ENCODE measurements around the gene MICAL2.

Gene MICAL2

GRCh38 chr11:12119502-12119901 lies 9.1 kb downstream of the MICAL2 start:
- POLR2A ChIA-PET (ENCODE audit: low non-redundant PET): no interaction called here
- no peak for TF ChIP-seq CTCF (conservative IDR thresholded peaks at IDR 0.05; ENCODE audit: low read depth)
- no peak for DNase-seq (ENCODE audit: low spot score)
- H3K27ac ChIP-seq: peak overlapping the region; percentile 57
- CTCF ChIA-PET: no interaction called here

GRCh38 chr11:12120031-12121008 lies 9.9 kb downstream of the MICAL2 start:
- no peak for TF ChIP-seq CTCF (conservative IDR thresholded peaks at IDR 0.05; ENCODE audit: low read depth)
- CTCF ChIA-PET: interaction anchor here (0.6 kb wide), 1 partner anchor 64 kb away, joined by 3 read pairs; no protein-coding TSS in a partner anchor
- POLR2A ChIA-PET (ENCODE audit: low non-redundant PET): no interaction called here

GRCh38 chr11:12121011-12121410 lies 10.6 kb downstream of the MICAL2 start:
- CTCF ChIA-PET: no interaction called here
- TF ChIP-seq CTCF (conservative IDR thresholded peaks at IDR 0.05; ENCODE audit: low read depth): no peak
- no peak for DNase-seq (ENCODE audit: low spot score)
- POLR2A ChIA-PET (ENCODE audit: low non-redundant PET): no interaction called here
- peak overlapping the region; percentile 57 for H3K27ac ChIP-seq

More at GRCh38 chr11:12120031-12121008, 9.9 kb downstream of the MICAL2 start:
- no peak for DNase-seq (ENCODE audit: low spot score)
- H3K27ac ChIP-seq: peak overlapping the region; percentile 57

GRCh38 chr11:12121517-12121916 lies 11.1 kb downstream of the MICAL2 start:
- ChIA-PET POLR2A (ENCODE audit: low non-redundant PET) (interaction anchor here (0.6 kb wide), 1 partner anchor 233 kb away, joined by 3 read pairs; no protein-coding TSS in a partner anchor), CTCF (interaction anchor here (0.6 kb wide), 1 partner anchor 1816 kb away, joined by 3 read pairs; the partner anchor contains the start of gene ADM)
- TF ChIP-seq CTCF (conservative IDR thresholded peaks at IDR 0.05; ENCODE audit: low read depth): no peak
- DNase-seq (ENCODE audit: low spot score): no peak
- H3K27ac ChIP-seq: peak overlapping the region; percentile 57

- ChIA-PET CTCF (interaction anchor here (0.6 kb wide), 1 partner anchor 1817 kb away, joined by 3 read pairs; the partner anchor contains the start of gene ADM), POLR2A (ENCODE audit: low non-redundant PET) (interaction anchor here (0.6 kb wide), 1 partner anchor 233 kb away, joined by 3 read pairs; no protein-coding TSS in a partner anchor)
- peak overlapping the region; percentile 71 for H3K27ac ChIP-seq
- DNase-seq (ENCODE audit: low spot score): peak; percentile 22
- TF ChIP-seq CTCF (conservative IDR thresholded peaks at IDR 0.05; ENCODE audit: low read depth): no peak
These were observed 11.7 kb downstream of the MICAL2 start for GRCh38 chr11:12122083-12122482.

GRCh38 chr11:12123273-12123672 lies 12.9 kb downstream of the MICAL2 start:
- TF ChIP-seq CTCF (conservative IDR thresholded peaks at IDR 0.05; ENCODE audit: low read depth): no peak
- ChIA-PET CTCF (interaction anchor here (0.5 to 1.2 kb wide), 5 partner anchors 35 to 258 kb away, joined by 3 to 4 read pairs (median 3); no protein-coding TSS in a partner anchor), POLR2A (ENCODE audit: low non-redundant PET) (no interaction called here)
- H3K27ac ChIP-seq: no peak overlapping the region
- peak; percentile 59 for DNase-seq (ENCODE audit: low spot score)
